HepG2 (cell line): ENCODE results near the gene METTL6. TPM values are rescaled to one million over a fixed set of nuclear protein-coding genes. Genes with fewer than 3 reads are reported as not detected.

Experiments used
- ATAC-seq: fragments of 200-7000 bp; cut with Tn5 transposase; 3 replicates; pipeline ENCODE4 v1.9.1; 2020; ENCODE audit warnings: mild to moderate bottlenecking, moderate library complexity
- BruUV-seq: library from RNA; stranded (reverse); fragments of 400-500 nt; replicated peaks from 2 replicates; lab custom pipeline; 2021; lab: Mats Ljungman, UMichigan
- CTCF ChIA-PET: fragments of 300-600 bp; formaldehyde crosslinking; extraction: SDS; loops from one replicate; lab custom pipeline; 2021; ENCODE audit warnings: low total read pairs, inconsistent platforms, low intra/inter-chr PET ratio; lab: Yijun Ruan, JAX
- POLR2A ChIA-PET: fragments of 350-600 bp; sonication (Branson Sonifier 250); formaldehyde crosslinking; loops from one replicate; lab custom pipeline; 2020; ENCODE audit warnings: antibody characterized with exemption, inconsistent platforms; lab: Yijun Ruan, JAX
- DNase-seq: peaks from one replicate; pipeline ENCODE4 v3.0.0-alpha.2; 2015; ENCODE audit warnings: low spot score
- FAIRE-seq: peaks from 3 replicates; lab custom pipeline; 2011; peaks lifted over from hg19 to GRCh38; lab: Jason Lieb, UNC
- H2AFZ ChIP-seq: one replicate; pipeline ENCODE4 v1.6.1; 2011; ENCODE audit warnings: low read length, inconsistent platforms
- H3K27ac ChIP-seq: fragments of 300-600 bp; 3 replicates; pipeline ENCODE4 v1.8.0; 2011; ENCODE audit warnings: mixed run types, mild to moderate bottlenecking, mixed read lengths, low read length, inconsistent platforms; ENCODE audit not compliant: insufficient read depth; ENCODE audit errors: extremely low read length
- H3K27me3 ChIP-seq, 2 experiments: fragments of 200-600 bp in 1 of 2; 2 replicates in 1 of 2; 3 replicates in 1 of 2; pipeline versions ENCODE4 v1.6.0 to v1.8.0; 2011; ENCODE audit warnings: low read length in 2 of 2, mild to moderate bottlenecking in 2 of 2, moderate library complexity in 2 of 2, inconsistent platforms in 1 of 2; ENCODE audit not compliant: insufficient read depth in 2 of 2, control insufficient read depth in 1 of 2
- H3K36me3 ChIP-seq, 2 experiments: fragments of 200-600 bp in 1 of 2; replicated peaks in 1 of 2; 2 replicates in 1 of 2; 3 replicates in 1 of 2; pipeline versions ENCODE4 v1.5.1 to v1.8.0; 2011; ENCODE audit warnings: low read length in 2 of 2, inconsistent platforms in 1 of 2; ENCODE audit not compliant: insufficient read depth in 2 of 2, control insufficient read depth in 1 of 2
- H3K4me1 ChIP-seq: 2 replicates; pipeline ENCODE4 v1.5.1; 2012; ENCODE audit warnings: low read length, inconsistent platforms; ENCODE audit not compliant: insufficient read depth
- H3K4me2 ChIP-seq: 2 replicates; pipeline ENCODE4 v1.6.0; 2011; ENCODE audit warnings: low read depth, low read length, inconsistent platforms
- H3K4me3 ChIP-seq, 3 experiments: fragments of 200-600 bp in 1 of 3; sonication (generic), shearing (Covaris generic) in 1 of 3; replicated peaks in 1 of 3; 2 replicates each; pipeline ENCODE4 v1.5.1; 2011 to 2016; ENCODE audit warnings: low read length in 3 of 3, inconsistent platforms in 2 of 3, low read depth in 2 of 3, mild to moderate bottlenecking in 2 of 3, control low read depth in 1 of 3, mixed read lengths in 1 of 3; ENCODE audit not compliant: insufficient read depth in 1 of 3
- H3K79me2 ChIP-seq: one replicate; pipeline ENCODE4 v1.6.1; 2011; ENCODE audit warnings: low read length, inconsistent platforms; ENCODE audit not compliant: insufficient read depth
- H3K9ac ChIP-seq: 2 replicates; pipeline ENCODE4 v1.6.0; 2011; ENCODE audit warnings: mild to moderate bottlenecking, low read depth, low read length, inconsistent platforms; ENCODE audit not compliant: insufficient read depth
- H3K9me3 ChIP-seq: 2 replicates; pipeline ENCODE4 v1.5.1; 2012; ENCODE audit warnings: mild to moderate bottlenecking, low read length
- H4K20me1 ChIP-seq: 2 replicates; pipeline ENCODE4 v1.6.0; 2011; ENCODE audit warnings: inconsistent platforms, mild to moderate bottlenecking, low read length, moderate library complexity; ENCODE audit not compliant: insufficient read depth
- GFI1 ChIP-seq: sonication (generic); formaldehyde crosslinking; IDR thresholded peaks from 2 replicates; pipeline ENCODE4 v1.5.0; 2020; ENCODE audit warnings: missing genetic modification reagents, mild to moderate bottlenecking, borderline replicate concordance
- ISX ChIP-seq: sonication (generic); formaldehyde crosslinking; conservative IDR thresholded peaks from 2 replicates; pipeline ENCODE4 v1.5.0; 2020; ENCODE audit warnings: missing genetic modification reagents
- MAFF ChIP-seq: IDR thresholded peaks from 2 replicates; pipeline ENCODE4 v1.6.1; 2011; ENCODE audit warnings: low read depth, low read length, improper control_type of control experiment
- MTF2 ChIP-seq: sonication (generic); formaldehyde crosslinking; IDR thresholded peaks from 2 replicates; pipeline ENCODE4 v1.5.0; 2020; ENCODE audit warnings: missing genetic modification reagents, borderline replicate concordance
- NFYC ChIP-seq: IDR thresholded peaks from 2 replicates; pipeline ENCODE4 v1.6.1; 2016; ENCODE audit warnings: missing genetic modification reagents, missing compliant biosample characterization
- RAD21 ChIP-seq: fragments of 450-650 bp; formaldehyde crosslinking; IDR thresholded peaks from 2 replicates; pipeline ENCODE4 v1.5.0; 2020; ENCODE audit warnings: mild to moderate bottlenecking
- RBFOX2 ChIP-seq: fragments of 200-400 bp; formaldehyde crosslinking; IDR thresholded peaks from 2 replicates; pipeline ENCODE4 v1.6.1; 2017; ENCODE audit warnings: low read depth, mild to moderate bottlenecking, low read length
- RXRA ChIP-seq: sonication (generic); formaldehyde crosslinking; IDR thresholded peaks from 2 replicates; pipeline ENCODE4 v1.5.1; 2020; ENCODE audit warnings: missing genetic modification reagents
- ZFP90 ChIP-seq: sonication (generic); formaldehyde crosslinking; IDR thresholded peaks from 2 replicates; pipeline ENCODE4 v1.8.0; 2022; ENCODE audit warnings: missing genetic modification reagents, mild to moderate bottlenecking, inconsistent platforms, borderline replicate concordance
- ZNF331 ChIP-seq: sonication (generic); formaldehyde crosslinking; IDR thresholded peaks from 2 replicates; pipeline ENCODE4 v1.4.0; 2020; ENCODE audit warnings: missing genetic modification reagents
- ZNF510 ChIP-seq: sonication (generic); formaldehyde crosslinking; IDR thresholded peaks from 2 replicates; pipeline ENCODE4 v1.4.0; 2020; ENCODE audit warnings: low read depth, mild to moderate bottlenecking, missing genetic modification reagents
- ZNF775 ChIP-seq: sonication (generic); formaldehyde crosslinking; IDR thresholded peaks from 2 replicates; pipeline ENCODE4 v1.4.0; 2020; ENCODE audit warnings: missing genetic modification reagents, mild to moderate bottlenecking, moderate library complexity, borderline replicate concordance
- ZNF776 ChIP-seq: sonication (generic); formaldehyde crosslinking; IDR thresholded peaks from 2 replicates; pipeline ENCODE4 v1.4.0; 2020; ENCODE audit warnings: mild to moderate bottlenecking, missing genetic modification reagents
- WGBS: methylation state at CpG from one replicate; pipeline ENCODE4 v1.1.6; 2017; ENCODE audit warnings: low lambda C conversion rate; 5-methylcytosine and 5-hydroxymethylcytosine counted together
- in situ Hi-C: cut with HindIII; loops from 2 replicates; pipeline ENCODE4 v1.10.0; 2017; ENCODE audit warnings: low pct_unique_long_range_greater_than_20kb; ENCODE audit not compliant: extremely low pct_ligation_motif_present
- intact Hi-C: fragments of 100-400 bp; cut with micrococcal nuclease; formaldehyde crosslinking; loops from one replicate; pipeline ENCODE4 v1.10.0; 2022; ENCODE audit not compliant: unreplicated experiment
- polyA plus RNA-seq, 8 experiments: library from polyadenylated mRNA; depleted of rRNA in 3 of 8; stranded (reverse) in 7 of 8; unstranded in 1 of 8; fragments of >200 nt; fragmentation: Illumina TruSeq in 4 of 8; extraction: Trizol in 4 of 8; gene quantifications; 2 replicates each; pipeline versions ENCODE4 v1.2.1 to v1.2.3, GENCODE V29; 2011 to 2016; ENCODE audit warnings: low read depth in 4 of 8, missing spikeins in 1 of 8, mixed read lengths in 1 of 8; ENCODE audit not compliant: insufficient read depth in 1 of 8
- total RNA-seq, 5 experiments: library from RNA; depleted of rRNA; stranded (reverse); fragments of >200 nt; fragmentation: Illumina TruSeq; extraction: Trizol; gene quantifications; 2 replicates each; pipeline ENCODE4 v1.2.3, GENCODE V29; 2016; ENCODE audit warnings: low read depth in 1 of 5
- TF ChIP-seq, protein P1 (sequence below): sonication (generic); formaldehyde crosslinking; IDR thresholded peaks from 2 replicates; pipeline ENCODE4 v1.4.0; 2020; ENCODE audit warnings: missing genetic modification reagents
- TF ChIP-seq, protein P2 (sequence below): sonication (generic); formaldehyde crosslinking; IDR thresholded peaks from 2 replicates; pipeline ENCODE4 v1.4.0; 2020; ENCODE audit warnings: missing genetic modification reagents; ENCODE audit errors: not compliant biosample characterization
- TF ChIP-seq, protein P3 (sequence below): sonication (generic); formaldehyde crosslinking; conservative IDR thresholded peaks from 2 replicates; pipeline ENCODE4 v1.5.0; 2020; ENCODE audit warnings: missing genetic modification reagents
- TF ChIP-seq, protein P4 (sequence below): sonication (generic); formaldehyde crosslinking; IDR thresholded peaks from 2 replicates; pipeline ENCODE4 v1.4.0; 2020; ENCODE audit warnings: missing genetic modification reagents, low read depth, mild to moderate bottlenecking, borderline replicate concordance

METTL6 gene
- total and polyA plus RNA-seq, 2 of the 13 experiments (the other 11 are each of a cell fraction or from before 2014, with no cell fraction given), result 17.2 to 29.4 TPM

DNA sequence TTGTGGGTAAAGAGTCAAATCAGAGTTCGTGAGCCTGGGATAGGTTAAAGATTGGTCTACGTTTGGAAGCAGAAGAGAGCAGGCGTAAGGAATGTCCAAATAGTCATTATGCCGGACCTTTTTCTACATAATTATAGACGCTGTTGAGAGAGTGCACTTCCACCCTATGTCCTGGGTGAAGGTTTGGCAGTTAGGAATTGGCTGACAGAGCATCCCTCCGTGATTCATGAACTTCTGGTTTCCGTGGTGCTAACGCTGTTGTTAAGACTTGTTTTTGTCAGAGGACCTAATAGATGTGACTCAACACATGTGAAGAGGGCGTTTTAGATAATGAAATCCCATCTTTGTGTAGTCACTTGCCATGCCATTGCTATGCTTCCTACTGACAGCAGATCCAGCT, 1.2 kb upstream of the METTL6 start:
- intact Hi-C loops, result no loop called here
- Histone ChIP-seq H3K27ac (no peak overlapping the region), H3K79me2 (peaks cover 68% of the 10 kb centered on the region), H3K4me3 (peak overlapping the region; percentile 91 to 99 (median 97)), H3K27me3 (peaks cover 0 to 5% of the 10 kb centered on the region in 2 experiments; a peak in 1 of 5 replicates), H3K9me3 (no peaks in the 10 kb centered on the region), H4K20me1 (peaks cover 4% of the 10 kb centered on the region; the same call in 1 of the 2 replicates), H3K9ac (peak overlapping the region; percentile 93; the same call in 1 of the 2 replicates), H3K4me1 (peaks cover 37% of the 10 kb centered on the region), H3K4me2 (peak overlapping the region; percentile 92), H3K36me3 (peaks cover 6 to 28% of the 10 kb centered on the region in 2 experiments), H2AFZ (no peak overlapping the region)
- TF ChIP-seq ZNF775 (no peak), RAD21 (CRISPR knock-in tag) (no peak), ZNF510 (no peak), ZFP90 (CRISPR knock-in tag) (no peak), MAFF (no peak), MTF2 (CRISPR knock-in tag) (no peak), RBFOX2 (no peak), ZNF331 (no peak), RXRA (CRISPR knock-in tag) (no peak), GFI1 (no peak), ISX (no peak), ZNF776 (CRISPR knock-in tag) (no peak), NFYC (CRISPR knock-in tag) (no peak)
- TF ChIP-seq, protein P1, sequence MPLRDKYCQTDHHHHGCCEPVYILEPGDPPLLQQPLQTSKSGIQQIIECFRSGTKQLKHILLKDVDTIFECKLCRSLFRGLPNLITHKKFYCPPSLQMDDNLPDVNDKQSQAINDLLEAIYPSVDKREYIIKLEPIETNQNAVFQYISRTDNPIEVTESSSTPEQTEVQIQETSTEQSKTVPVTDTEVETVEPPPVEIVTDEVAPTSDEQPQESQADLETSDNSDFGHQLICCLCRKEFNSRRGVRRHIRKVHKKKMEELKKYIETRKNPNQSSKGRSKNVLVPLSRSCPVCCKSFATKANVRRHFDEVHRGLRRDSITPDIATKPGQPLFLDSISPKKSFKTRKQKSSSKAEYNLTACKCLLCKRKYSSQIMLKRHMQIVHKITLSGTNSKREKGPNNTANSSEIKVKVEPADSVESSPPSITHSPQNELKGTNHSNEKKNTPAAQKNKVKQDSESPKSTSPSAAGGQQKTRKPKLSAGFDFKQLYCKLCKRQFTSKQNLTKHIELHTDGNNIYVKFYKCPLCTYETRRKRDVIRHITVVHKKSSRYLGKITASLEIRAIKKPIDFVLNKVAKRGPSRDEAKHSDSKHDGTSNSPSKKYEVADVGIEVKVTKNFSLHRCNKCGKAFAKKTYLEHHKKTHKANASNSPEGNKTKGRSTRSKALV (CRISPR knock-in tag), result no peak
- TF ChIP-seq, protein P2, sequence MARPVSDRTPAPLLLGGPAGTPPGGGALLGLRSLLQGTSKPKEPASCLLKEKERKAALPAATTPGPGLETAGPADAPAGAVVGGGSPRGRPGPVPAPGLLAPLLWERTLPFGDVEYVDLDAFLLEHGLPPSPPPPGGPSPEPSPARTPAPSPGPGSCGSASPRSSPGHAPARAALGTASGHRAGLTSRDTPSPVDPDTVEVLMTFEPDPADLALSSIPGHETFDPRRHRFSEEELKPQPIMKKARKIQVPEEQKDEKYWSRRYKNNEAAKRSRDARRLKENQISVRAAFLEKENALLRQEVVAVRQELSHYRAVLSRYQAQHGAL, result no peak
- TF ChIP-seq, protein P3, sequence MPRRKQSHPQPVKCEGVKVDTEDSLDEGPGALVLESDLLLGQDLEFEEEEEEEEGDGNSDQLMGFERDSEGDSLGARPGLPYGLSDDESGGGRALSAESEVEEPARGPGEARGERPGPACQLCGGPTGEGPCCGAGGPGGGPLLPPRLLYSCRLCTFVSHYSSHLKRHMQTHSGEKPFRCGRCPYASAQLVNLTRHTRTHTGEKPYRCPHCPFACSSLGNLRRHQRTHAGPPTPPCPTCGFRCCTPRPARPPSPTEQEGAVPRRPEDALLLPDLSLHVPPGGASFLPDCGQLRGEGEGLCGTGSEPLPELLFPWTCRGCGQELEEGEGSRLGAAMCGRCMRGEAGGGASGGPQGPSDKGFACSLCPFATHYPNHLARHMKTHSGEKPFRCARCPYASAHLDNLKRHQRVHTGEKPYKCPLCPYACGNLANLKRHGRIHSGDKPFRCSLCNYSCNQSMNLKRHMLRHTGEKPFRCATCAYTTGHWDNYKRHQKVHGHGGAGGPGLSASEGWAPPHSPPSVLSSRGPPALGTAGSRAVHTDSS (CRISPR knock-in tag), result no peak
- TF ChIP-seq, protein P4, sequence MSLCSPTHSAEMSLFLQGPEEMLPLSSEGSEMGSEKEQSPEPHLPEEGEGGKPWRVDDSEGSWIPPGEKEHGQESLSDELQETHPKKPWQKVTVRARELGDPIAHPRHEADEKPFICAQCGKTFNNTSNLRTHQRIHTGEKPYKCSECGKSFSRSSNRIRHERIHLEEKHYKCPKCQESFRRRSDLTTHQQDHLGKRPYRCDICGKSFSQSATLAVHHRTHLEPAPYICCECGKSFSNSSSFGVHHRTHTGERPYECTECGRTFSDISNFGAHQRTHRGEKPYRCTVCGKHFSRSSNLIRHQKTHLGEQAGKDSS (CRISPR knock-in tag), result no peak
- POLR2A ChIA-PET, result no interaction called here
- FAIRE-seq (no peak), ATAC-seq (peak; percentile 12; the same call in 2 of the 3 replicates), DNase-seq (no peak)
- in situ Hi-C loops, result loop anchor here (5.0 kb wide), 1 partner anchor 129 kb away; no protein-coding TSS in a partner anchor
- WGBS, result 3% methylated on average over 6 of the region's 9 CpGs
- CTCF ChIA-PET, result no interaction called here
- BruUV-seq, result TSS peak; percentile 52
